HS-5 (cell line): ENCODE results near the gene KCNK6.
"Not testable (repeated sequence)": the region's sequence is repeated elsewhere in the genome, so short reads cannot be mapped to it uniquely, and the experiment has no call there.

Experiments used
- DNase-seq: peaks from one replicate; pipeline ENCODE4 v3.0.0-alpha.2; 2012; ENCODE audit warnings: low read depth

KCNK6 gene

GRCh38 chr19:38362076-38362945, 42.7 kb downstream of the KCNK6 start:
- no peak for DNase-seq

GRCh38 chr19:38362946-38363688, 43.5 kb downstream of the KCNK6 start:
- not testable (repeated sequence) for DNase-seq

- DNase-seq: no peak
Observed at GRCh38 chr19:38367041-38367440, 47.4 kb downstream of the KCNK6 start.

GRCh38 chr19:38369584-38369983, 49.9 kb downstream of the KCNK6 start:
- DNase-seq: no peak

GRCh38 chr19:38370299-38370698, 50.7 kb downstream of the KCNK6 start:
- no peak for DNase-seq

GRCh38 chr19:38371081-38371480, 51.4 kb downstream of the KCNK6 start:
- DNase-seq: no peak

- no peak for DNase-seq
Observed at GRCh38 chr19:38373907-38374331, 54.3 kb downstream of the KCNK6 start.

- peak; percentile 90 for DNase-seq
Observed at GRCh38 chr19:38374332-38375097, 54.9 kb downstream of the KCNK6 start, which contains the start of gene PSMD8. PSMD8 (plus strand) TSS chr19:38374571; CDS start chr19:38374602, 31 bp downstream.

- DNase-seq: no peak
Observed at GRCh38 chr19:38375098-38375493, 55.5 kb downstream of the KCNK6 start.

- no peak for DNase-seq
Observed at GRCh38 chr19:38375748-38376147, 56.1 kb downstream of the KCNK6 start.

- DNase-seq: no peak
Observed at GRCh38 chr19:38376576-38376975, 56.9 kb downstream of the KCNK6 start.

GRCh38 chr19:38377052-38377451, 57.4 kb downstream of the KCNK6 start:
- DNase-seq: no peak

- DNase-seq: no peak
Observed at GRCh38 chr19:38378866-38379265, 59.2 kb downstream of the KCNK6 start.

- no peak for DNase-seq
Observed at GRCh38 chr19:38381138-38381537, 61.5 kb downstream of the KCNK6 start.
